Brain pericyte (primary cell): ENCODE measurements around the gene ELN.
A peak's percentile ranks its signal among the peaks of the same experiment; 100 is the strongest.
"Not testable (repeated sequence)": the region's sequence is repeated elsewhere in the genome, so short reads cannot be mapped to it uniquely, and the experiment has no call there.

Experiments used
- DNase-seq: peaks from one replicate; pipeline ENCODE4 v3.0.0-alpha.2; 2012; ENCODE audit warnings: low read depth, low spot score

ELN gene

GRCh38 chr7:74040791-74041520 is 13.0 kb downstream of the ELN start:
- no peak for DNase-seq

DNA sequence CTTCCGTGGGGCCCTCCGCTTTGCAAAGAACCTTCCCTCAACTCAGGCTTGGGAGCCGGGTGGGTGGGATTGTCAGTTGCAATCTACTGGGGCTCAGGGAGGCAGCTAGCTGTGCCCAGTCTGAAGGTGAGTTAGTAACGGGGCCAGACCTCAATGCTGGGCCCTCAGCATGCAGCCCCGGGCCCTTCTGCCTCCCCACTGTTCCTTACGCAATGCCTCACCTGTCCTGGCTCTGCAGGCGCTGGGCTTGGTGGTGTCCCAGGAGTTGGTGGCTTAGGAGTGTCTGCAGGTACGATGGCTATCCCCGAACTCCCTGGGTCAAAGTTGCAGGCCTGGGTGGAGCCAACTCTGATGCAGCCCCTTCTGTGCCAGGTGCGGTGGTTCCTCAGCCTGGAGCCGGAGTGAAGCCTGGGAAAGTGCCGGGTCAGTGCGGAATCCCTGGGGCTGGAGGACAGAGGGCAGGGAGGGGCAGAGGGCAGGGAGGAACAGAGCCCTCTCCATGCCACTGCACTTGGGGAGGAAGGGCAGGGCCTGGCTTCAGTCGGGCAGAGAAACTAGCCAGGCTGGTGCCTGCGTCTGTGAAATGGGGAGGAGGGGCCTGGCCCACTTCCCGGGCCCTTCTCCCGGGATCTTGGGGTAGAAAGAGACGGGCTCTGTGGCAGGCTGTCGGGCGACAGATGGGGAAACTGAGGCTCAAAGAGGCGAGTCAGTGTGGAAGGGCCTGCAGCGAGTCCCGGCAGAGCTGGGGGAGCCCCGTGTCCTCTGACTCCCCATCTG is 15.0 kb downstream of the ELN start:
- DNase-seq, result no peak

DNA sequence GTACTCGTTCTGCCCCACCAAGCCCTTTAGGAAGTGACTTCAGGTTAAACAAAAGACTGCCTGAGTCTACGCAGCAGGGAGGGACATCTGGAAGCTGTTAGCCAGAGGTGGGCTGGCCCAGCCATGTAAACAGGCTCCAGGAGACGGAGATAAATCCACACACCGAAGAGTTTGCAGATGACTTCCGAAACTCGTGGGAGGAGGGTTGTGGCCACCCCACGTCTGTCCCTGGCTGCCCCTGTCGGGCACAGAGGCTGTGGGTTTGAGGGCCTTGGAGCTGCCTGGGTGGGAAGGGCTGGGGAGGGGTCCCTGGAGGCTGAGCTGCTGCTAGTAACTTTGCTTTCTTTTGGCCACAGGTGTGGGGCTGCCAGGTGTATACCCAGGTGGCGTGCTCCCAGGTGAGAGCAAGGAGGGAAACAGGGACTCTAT is 15.6 kb downstream of the ELN start:
- DNase-seq, result peak; percentile 73

- DNase-seq, result no peak
Observed at GRCh38 chr7:74044366-74045350, 16.7 kb downstream of the ELN start.

GRCh38 chr7:74046581-74046980 is 18.6 kb downstream of the ELN start:
- not testable (repeated sequence) for DNase-seq

GRCh38 chr7:74047804-74048380 is 19.9 kb downstream of the ELN start:
- DNase-seq, result no peak

- DNase-seq, result no peak
Observed at GRCh38 chr7:74048999-74049599, 21.1 kb downstream of the ELN start.

DNA sequence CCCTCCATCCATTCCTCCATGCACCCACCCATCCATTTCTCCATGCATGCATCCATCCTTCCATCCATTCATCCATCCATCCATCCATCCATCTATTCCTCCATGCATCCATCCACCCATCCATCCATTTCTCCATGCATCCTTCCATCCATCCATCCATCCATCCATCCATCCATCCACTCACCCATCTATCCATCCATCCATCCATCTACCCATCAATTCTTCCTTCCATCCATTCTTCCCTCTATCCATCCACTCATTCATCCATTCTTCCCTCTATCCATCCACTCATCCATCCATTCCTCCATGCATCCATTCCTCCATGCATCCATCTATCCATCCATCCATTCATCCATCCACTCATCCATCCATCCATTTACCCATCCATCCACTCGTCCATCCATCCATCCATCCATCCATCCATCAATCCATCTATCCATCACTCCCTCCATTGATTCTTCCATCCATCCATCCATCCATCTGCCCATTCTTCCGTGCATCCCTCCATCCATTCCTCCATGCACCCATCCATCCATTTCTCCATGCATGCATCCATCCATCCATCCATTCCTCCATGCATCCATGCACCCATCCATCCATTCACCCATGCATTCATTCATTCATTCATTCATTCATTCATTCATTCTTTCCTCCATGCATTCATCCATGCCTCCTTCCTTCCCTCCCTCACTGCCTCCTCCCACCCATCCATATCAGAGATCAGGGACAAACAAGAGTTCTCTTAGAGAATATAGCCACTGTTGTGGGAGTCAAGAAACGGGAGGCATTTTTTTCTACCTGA is 22.2 kb downstream of the ELN start:
- DNase-seq, result no peak

DNA sequence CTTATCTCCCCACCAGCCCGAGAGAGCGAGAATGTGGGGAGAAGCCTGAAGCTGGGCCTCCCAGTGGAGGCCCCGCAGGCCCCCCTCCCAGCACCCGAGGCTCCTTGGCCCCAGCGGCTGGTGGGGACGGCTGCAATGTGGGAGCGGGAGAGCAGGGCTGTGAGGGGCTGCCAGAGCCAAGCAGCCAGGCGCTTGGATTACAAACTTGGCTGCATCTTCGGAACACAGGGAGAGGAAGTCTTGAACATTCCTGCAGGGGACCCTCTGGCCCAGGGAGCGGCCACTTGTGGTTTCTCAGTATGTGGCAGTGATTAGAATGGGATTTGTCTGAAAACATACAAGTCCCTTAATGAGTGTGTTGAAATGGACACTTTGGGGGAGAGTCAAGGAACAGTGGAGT is 23.2 kb downstream of the ELN start:
- no peak for DNase-seq

DNA sequence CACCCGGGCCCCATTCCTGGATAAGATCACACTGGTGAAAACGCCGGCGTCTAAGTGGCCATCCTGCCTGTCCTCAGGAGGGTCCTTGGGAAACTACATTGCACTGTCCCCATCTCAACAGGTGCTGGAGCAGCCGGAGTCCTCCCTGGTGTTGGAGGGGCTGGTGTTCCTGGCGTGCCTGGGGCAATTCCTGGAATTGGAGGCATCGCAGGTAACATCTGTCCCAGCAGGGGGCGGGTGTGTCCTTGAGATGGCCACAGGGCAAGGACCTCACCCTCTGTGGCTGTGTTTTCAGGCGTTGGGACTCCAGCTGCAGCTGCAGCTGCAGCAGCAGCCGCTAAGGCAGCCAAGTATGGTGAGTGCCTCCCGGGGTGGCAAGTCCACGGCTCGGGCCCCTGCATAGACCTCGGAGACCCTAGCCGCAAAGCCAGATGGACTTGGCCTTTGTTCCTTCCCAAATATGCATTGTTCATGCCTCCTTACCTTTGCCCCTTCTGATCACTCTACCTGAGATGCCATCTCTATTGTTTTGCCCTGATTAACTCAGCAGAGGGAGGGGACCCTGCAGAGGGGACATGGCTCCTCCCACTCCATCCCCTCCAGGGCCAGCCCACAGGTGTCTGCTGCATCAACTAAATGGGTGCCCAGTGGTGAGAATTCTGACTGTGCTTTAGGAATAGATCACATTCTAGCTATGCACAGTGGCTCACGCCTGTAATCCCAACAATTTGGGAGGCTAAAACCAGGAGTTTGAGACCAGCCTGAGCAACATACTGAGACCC is 23.8 kb downstream of the ELN start:
- DNase-seq, result no peak

DNA sequence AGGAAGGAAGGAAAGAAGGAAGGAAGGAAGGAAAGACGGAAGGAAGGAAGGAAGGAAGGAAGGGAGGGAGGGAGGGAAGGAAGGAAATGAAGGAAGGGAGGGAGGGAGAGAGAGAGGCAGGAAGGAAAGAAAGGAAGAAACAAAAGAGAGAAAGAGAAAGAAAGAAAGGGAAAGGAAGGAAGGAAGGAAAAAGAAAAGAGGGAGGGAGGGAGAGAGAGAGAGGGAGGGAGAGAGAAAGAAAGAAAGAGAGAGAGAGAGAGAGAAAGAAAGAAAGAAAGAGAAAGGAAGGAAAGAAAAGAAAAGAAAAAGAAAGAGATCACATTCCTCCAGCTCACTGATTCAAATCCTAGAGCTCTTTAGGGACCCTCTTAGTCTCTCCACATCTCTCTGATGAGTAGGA is 24.7 kb downstream of the ELN start:
- DNase-seq, result no peak

DNA sequence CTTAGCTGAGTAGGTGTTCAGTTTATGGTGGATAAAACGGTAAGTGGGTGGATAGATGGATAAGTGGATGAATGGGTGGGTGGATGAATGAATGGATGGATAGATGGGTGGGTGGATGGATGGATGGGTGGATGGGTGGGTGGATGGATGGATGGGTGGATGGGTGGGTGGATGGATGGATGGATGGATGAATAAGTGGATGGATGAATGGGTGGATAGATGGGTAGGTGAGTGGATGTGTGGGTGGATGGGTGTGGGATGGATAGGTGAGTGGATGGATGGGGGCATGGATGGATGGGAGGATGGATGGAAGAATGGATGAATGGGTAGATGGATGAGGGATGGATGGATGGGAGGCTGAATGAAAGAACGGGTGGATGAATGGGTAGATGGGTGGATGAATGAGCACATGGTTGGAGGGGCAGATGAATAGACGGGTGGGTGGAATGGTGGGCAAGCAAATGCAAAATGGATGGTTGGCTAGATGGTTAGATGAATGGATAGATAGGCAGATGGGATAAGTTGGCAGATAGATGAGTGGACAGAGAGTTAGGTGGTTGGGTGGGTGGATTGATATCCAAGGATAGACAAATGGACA is 25.7 kb downstream of the ELN start:
- no peak for DNase-seq

DNA sequence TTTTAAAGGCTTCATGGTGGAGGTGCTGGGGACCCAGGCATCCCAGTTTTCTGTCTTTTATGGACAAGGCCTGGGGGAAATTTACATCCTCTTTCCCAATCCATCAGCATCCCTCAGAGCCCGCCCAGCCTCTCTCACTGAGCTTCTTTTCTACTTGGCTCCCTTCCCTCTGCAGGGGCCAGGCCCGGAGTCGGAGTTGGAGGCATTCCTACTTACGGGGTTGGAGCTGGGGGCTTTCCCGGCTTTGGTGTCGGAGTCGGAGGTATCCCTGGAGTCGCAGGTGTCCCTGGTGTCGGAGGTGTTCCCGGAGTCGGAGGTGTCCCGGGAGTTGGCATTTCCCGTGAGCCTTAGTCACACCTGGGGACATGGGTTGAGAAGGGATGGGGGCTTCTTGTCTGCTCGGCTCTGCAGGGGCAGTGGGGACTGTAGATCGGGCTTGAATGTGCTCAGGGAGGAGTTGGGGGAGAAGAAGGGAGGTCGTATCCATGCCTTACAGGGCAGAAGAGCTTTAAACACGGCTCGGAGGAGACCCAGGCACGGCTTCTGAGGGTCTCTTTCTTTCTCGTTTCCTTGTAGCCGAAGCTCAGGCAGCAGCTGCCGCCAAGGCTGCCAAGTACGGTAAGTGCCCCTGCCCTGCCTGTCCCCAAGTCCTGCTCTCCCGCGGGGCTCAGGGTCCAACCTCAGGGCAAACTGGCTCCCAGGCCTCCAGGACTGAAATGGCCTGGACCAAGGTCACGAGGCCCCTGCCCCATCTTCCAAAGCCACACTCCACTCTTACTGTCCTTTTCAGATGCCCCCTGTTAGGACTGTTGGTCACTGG is 28.3 kb downstream of the ELN start:
- no peak for DNase-seq

DNA sequence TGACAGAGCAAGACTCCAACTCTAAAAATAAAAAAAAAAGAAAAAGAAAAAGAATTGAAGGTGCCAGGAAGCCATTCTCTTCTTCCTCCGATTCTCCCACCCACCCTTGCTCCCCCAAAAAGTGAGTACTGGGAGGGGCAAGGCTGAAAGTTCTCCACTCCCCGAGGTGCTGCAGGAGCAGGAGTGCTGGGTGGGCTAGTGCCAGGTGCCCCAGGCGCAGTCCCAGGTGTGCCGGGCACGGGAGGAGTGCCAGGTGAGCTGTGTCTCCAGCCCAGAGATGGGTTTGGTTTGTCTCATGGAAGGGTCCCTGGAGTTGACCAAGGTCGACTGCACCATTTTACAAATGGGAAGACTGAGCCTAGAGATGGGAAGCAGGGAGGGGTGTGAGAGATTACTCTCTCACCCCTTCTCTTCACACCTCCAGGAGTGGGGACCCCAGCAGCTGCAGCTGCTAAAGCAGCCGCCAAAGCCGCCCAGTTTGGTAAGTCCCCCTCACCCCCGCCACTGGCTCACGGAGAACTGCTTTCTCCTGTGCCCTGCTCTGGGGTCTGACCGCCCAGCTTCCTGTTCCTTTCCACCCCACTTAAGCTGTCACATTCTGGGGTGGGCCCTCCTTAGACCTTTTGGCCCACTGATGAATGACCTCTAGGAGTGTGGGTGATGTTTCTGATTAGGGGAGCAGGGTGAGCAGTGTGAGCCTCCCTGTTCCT is 29.4 kb downstream of the ELN start:
- no peak for DNase-seq

DNA sequence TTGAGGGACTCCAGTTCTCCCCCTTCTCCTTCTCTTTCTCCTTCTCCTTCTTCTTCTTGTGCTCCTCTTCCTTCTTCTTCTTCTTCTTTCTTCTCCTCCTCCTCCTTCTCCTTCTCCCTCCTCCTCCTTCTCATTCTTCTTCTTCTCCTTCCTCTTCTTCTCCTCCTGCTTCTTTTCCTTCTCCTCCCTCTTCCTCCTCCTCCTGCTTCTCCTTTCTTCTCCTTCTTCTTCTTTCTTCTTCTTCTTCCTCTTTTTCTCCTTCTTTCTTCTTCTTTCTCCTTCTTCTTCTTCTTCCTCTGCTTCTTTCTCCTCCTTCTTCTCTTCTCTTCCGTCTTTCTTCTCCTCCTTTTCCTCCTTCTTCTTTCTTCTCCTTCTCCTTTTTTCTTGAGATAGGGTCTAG is 30.0 kb downstream of the ELN start:
- DNase-seq, result no peak

DNA sequence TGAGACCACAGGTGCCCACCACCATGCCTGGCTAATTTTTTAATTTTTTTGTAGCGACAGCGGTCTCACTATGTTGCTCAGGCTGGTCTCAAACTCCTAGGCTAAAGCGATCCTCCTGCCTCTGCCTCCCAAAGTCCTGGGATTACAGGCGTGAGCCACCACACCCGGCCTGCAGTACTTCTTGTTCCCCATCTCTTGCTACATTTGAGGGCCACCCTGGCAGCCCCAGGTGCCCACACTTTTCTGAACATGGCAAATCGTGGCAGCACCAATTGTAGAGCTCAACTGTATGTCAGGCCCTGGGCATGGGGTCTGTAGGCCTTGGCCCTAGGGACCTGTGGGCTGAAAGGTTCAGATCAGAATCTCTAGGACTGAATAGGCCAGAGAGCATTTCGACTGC is 30.5 kb downstream of the ELN start:
- DNase-seq, result no peak

DNA sequence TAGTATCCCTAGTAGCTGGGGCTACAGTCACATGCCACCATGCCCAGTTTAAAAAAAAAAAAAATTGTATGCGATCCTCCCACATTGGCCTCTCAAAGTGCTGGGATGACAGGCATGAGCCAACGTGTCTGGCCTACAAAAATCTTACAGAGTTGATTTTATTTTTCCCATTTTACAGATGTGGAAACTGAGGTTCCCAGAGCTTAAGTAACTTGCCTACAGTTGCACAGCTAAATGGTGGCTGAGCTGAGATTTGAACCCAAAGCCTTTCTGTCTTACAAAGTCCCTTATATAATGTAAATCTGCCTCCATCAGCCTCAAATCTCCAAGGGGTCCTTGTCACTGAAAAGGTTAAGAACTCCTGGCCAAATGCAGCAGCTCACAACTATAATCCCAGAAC is 31.1 kb downstream of the ELN start:
- DNase-seq, result no peak
